ENCODE data around the gene SUGT1. TPM values are rescaled to one million over a fixed set of nuclear protein-coding genes. Genes with fewer than 3 reads are reported as not detected.
A peak's percentile ranks its signal among the peaks of the same experiment; 100 is the strongest.

SUGT1 gene
- polyA plus RNA-seq, 4 donors = 39.6 to 47.5 (median 45.6) TPM

DNA sequence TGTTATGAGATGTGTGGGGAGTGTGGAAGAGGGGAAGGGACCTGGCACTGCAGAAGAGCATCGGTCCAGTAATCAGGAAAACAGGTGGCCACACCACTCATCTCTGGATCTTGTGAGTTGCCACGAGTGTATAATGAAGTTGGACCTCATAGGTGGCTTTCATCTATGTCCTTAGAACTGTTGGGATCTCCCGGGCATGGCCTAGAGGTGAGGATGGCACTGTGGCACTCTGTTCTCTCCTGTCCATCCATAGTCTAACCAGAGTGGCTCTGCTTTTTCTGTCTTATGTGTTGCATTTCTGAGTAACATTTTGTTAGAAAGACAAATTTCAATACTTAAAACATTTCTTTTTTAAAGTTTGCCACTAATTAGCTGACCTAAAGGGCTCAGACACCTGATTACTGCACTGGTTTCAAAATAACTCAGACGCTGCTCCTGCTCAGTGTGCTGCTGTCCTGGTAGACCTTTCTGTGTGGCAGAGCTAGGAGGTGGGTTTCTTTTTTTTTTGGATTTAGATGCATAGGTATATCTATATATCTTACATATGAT, 81.5 kb downstream of the SUGT1 start:
- Histone ChIP-seq H3K4me3 (ENCODE audit: low read depth in 1 of 3, low read length in 3 of 3) (no peak overlapping the region), H3K9me3 (ENCODE audit: control insufficient read depth in 2 of 2, insufficient read depth in 1 of 2, low read depth in 1 of 2, low read length in 1 of 2) (no peaks in the 10 kb centered on the region), H3K36me3 (ENCODE audit: control insufficient read depth in 3 of 3, insufficient read depth in 2 of 3, low read depth in 1 of 3, low read length in 3 of 3) (no peaks in the 10 kb centered on the region), H3K4me1 (ENCODE audit: control insufficient read depth in 3 of 3, insufficient read depth in 2 of 3, low read depth in 1 of 3, low read length in 2 of 3) (no peaks in the 10 kb centered on the region), H3K27ac (ENCODE audit: low read depth in 1 of 3, low read length in 2 of 3) (no peak overlapping the region), H3K27me3 (ENCODE audit: control insufficient read depth in 3 of 3, insufficient read depth in 3 of 3, low read length in 3 of 3) (peaks cover 0 to 17% (median 7%) of the 10 kb centered on the region in 3 donors)
- FAIRE-seq (no peak), DNase-seq (no peak)
- WGBS, 3 donors = 68 to 81% (median 75%) methylated on average over 4 of the region's 4 CpGs

DNA sequence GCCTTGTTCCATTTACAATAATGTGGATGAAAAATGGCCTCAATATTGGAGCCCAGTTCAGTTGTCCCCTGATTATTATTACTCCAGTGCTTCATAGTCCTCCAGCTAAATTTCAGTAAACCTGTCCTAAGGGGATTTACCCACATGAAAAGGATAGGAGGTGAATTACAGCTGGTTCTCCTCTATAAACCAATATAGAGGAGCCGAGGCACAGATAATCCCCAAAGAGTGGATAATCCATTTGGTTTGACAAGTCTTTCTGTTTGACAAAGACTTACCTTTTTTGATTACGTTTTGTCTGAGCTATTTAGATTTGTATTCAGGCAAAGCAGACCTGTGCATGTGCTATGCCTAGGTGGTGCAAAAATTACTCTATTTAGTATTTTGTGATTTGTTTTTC, 84.3 kb downstream of the SUGT1 start:
- Histone ChIP-seq H3K4me1 (ENCODE audit: control insufficient read depth in 3 of 3, insufficient read depth in 2 of 3, low read depth in 1 of 3, low read length in 2 of 3) (no peaks in the 10 kb centered on the region), H3K36me3 (ENCODE audit: control insufficient read depth in 3 of 3, insufficient read depth in 2 of 3, low read depth in 1 of 3, low read length in 3 of 3) (no peaks in the 10 kb centered on the region), H3K4me3 (ENCODE audit: low read depth in 1 of 3, low read length in 3 of 3) (no peak overlapping the region), H3K27ac (ENCODE audit: low read depth in 1 of 3, low read length in 2 of 3) (no peak overlapping the region), H3K9me3 (ENCODE audit: control insufficient read depth in 2 of 2, insufficient read depth in 1 of 2, low read depth in 1 of 2, low read length in 1 of 2) (no peaks in the 10 kb centered on the region), H3K27me3 (ENCODE audit: control insufficient read depth in 3 of 3, insufficient read depth in 3 of 3, low read length in 3 of 3) (peaks cover 3 to 37% (median 25%) of the 10 kb centered on the region in 3 donors)
- FAIRE-seq (no peak), DNase-seq (no peak)
- WGBS, 3 donors = 78 to 81% (median 78%) methylated on average over 2 of the region's 2 CpGs

DNA sequence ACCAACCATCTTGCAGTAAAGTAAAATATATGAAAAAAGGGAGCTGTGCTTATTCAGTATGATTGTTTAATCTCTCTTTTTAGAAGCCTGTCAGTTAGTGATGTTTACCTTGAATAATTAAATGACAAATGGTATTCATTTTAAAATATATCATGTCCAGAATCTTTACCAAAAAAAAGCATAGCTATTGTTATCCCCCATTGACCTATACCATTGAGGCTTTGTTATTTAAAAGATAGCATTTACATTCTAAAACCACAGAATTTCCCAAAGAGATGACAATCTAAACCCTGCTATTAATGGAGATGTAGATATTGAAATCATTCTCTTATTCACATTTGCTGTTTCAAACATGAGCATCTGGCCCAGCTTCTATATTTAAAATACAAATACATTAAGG, 84.8 kb downstream of the SUGT1 start:
- FAIRE-seq (no peak), DNase-seq (no peak)
- peaks cover 3 to 37% (median 25%) of the 10 kb centered on the region in 3 donors for H3K27me3 ChIP-seq (ENCODE audit: control insufficient read depth in 3 of 3, insufficient read depth in 3 of 3, low read length in 3 of 3)
- H3K36me3 ChIP-seq (ENCODE audit: control insufficient read depth in 3 of 3, insufficient read depth in 2 of 3, low read depth in 1 of 3, low read length in 3 of 3) = no peaks in the 10 kb centered on the region
- no peaks in the 10 kb centered on the region for H3K9me3 ChIP-seq (ENCODE audit: control insufficient read depth in 2 of 2, insufficient read depth in 1 of 2, low read depth in 1 of 2, low read length in 1 of 2)
- H3K27ac ChIP-seq (ENCODE audit: low read depth in 1 of 3, low read length in 2 of 3) = no peak overlapping the region
- H3K4me1 ChIP-seq (ENCODE audit: control insufficient read depth in 3 of 3, insufficient read depth in 2 of 3, low read depth in 1 of 3, low read length in 2 of 3) = no peaks in the 10 kb centered on the region
- no peak overlapping the region for H3K4me3 ChIP-seq (ENCODE audit: low read depth in 1 of 3, low read length in 3 of 3)

DNA sequence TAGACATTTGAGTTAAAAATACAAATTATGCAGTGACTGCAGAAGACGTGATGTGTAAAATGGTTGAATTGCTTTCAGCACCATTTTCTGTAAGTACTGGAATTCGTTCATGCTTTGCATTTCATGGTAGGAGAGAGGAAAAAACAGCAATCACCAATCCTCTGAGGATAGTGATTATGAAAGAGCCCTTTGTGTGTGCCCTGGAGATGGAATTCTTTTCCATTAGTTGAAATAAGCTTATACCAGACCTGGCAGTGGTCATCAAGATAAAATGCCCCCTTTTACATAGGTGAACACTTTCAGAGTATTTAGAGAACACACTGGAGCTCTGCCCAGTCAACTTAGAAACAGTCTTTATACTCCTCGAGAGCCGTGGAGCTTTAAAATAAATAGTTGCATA, 85.3 kb downstream of the SUGT1 start:
- Histone ChIP-seq H3K27ac (ENCODE audit: low read depth in 1 of 3, low read length in 2 of 3) (no peak overlapping the region), H3K4me3 (ENCODE audit: low read depth in 1 of 3, low read length in 3 of 3) (no peak overlapping the region), H3K27me3 (ENCODE audit: control insufficient read depth in 3 of 3, insufficient read depth in 3 of 3, low read length in 3 of 3) (peaks cover 3 to 37% (median 25%) of the 10 kb centered on the region in 3 donors), H3K4me1 (ENCODE audit: control insufficient read depth in 3 of 3, insufficient read depth in 2 of 3, low read depth in 1 of 3, low read length in 2 of 3) (no peaks in the 10 kb centered on the region), H3K9me3 (ENCODE audit: control insufficient read depth in 2 of 2, insufficient read depth in 1 of 2, low read depth in 1 of 2, low read length in 1 of 2) (no peaks in the 10 kb centered on the region), H3K36me3 (ENCODE audit: control insufficient read depth in 3 of 3, insufficient read depth in 2 of 3, low read depth in 1 of 3, low read length in 3 of 3) (no peaks in the 10 kb centered on the region)
- DNase-seq (no peak), FAIRE-seq (no peak)
- WGBS, 3 donors = 65 to 75% (median 66%) methylated on average over 4 of the region's 4 CpGs

DNA sequence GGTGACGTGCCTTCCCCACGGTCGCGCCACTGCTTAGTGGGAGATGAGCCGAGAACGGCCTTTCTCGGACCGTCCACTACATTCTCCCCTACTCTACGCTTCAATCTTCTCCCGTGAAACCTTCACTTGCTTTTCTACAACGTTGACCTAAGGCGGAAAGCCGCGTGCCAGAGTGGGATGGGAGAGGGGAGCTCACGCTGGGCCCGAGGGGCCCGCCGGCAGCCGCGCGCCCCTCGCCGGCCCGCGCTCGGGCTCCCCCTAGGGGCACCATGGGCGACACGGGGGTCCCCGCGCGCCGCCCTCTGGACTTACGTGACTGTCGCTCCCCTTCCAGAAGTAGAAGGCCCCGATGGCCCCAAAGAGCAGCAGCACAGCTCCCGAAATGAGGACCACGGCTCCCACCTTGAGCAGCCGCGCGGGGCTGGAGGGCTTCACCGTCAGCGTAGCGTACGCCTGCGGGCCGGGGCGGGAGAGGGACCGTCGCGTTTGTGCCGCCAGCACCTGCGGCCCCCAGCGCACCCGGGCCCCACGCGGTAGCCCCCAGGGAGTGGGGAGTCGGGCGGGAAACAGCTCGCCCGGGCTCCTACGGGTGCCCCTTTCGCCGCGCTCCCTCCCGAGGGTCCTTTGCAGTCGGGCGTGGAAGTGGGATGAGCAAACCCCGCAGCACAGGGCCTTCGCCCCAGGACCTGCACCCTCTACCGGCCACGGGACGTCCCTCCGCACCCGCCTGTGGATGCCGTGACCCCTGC, 86.3 kb downstream of the SUGT1 start:
- no peak overlapping the region for H3K4me3 ChIP-seq (ENCODE audit: low read depth in 1 of 3, low read length in 3 of 3)
- peaks cover 3 to 37% (median 27%) of the 10 kb centered on the region in 3 donors for H3K27me3 ChIP-seq (ENCODE audit: control insufficient read depth in 3 of 3, insufficient read depth in 3 of 3, low read length in 3 of 3)
- DNase-seq (peak in 1 of 2 donors; percentile 17), FAIRE-seq (no peak)
- no peaks in the 10 kb centered on the region for H3K36me3 ChIP-seq (ENCODE audit: control insufficient read depth in 3 of 3, insufficient read depth in 2 of 3, low read depth in 1 of 3, low read length in 3 of 3)
- no peaks in the 10 kb centered on the region for H3K4me1 ChIP-seq (ENCODE audit: control insufficient read depth in 3 of 3, insufficient read depth in 2 of 3, low read depth in 1 of 3, low read length in 2 of 3)
- no peaks in the 10 kb centered on the region for H3K9me3 ChIP-seq (ENCODE audit: control insufficient read depth in 2 of 2, insufficient read depth in 1 of 2, low read depth in 1 of 2, low read length in 1 of 2)
- WGBS, 3 donors = 7 to 16% (median 11%) methylated on average over 62 to 75 of the region's 75 CpGs
- no peak overlapping the region for H3K27ac ChIP-seq (ENCODE audit: low read depth in 1 of 3, low read length in 2 of 3)

DNA sequence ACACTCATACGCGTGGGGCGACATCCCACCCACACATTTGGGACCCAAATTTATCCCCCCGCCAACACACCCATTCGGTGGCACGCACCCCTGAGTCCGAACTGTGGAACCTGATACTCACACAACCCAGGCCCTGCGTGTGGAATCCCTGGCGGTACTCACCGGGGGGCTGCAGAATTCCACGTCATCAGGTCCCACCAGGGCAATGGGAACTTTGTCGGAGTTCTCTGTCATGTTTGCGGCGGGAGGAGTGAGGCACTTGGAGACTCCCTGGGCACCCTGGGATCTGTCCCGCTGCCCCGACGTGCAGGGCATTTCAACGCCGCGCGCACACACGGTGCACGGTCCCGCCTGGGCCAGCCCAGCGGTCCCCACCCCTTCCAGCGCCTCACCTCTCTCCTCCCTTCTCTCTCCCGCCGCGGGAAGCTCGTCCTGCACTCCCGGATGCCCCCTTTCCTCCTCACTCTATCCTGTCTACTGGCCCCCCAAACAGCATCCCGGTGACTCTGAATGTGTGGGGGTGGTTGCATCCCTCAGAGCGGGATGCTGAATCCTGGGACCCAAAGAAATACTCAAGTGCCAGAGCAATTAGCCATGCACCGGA, 86.9 kb downstream of the SUGT1 start, which contains the start of gene CNMD:
TSS of gene CNMD (minus strand) at position 353 of the 604 bp plus-strand sequence. CDS start at position 234, 119 bp downstream.
- Histone ChIP-seq H3K27ac (ENCODE audit: low read depth in 1 of 3, low read length in 2 of 3) (no peak within 1 kb of the TSS), H3K4me1 (ENCODE audit: control insufficient read depth in 3 of 3, insufficient read depth in 2 of 3, low read depth in 1 of 3, low read length in 2 of 3) (no peaks in the 10 kb centered on the region), H3K27me3 (ENCODE audit: control insufficient read depth in 3 of 3, insufficient read depth in 3 of 3, low read length in 3 of 3) (peaks cover 3 to 37% (median 25%) of the 10 kb centered on the region in 3 donors), H3K4me3 (ENCODE audit: low read depth in 1 of 3, low read length in 3 of 3) (no peak within 1 kb of the TSS), H3K9me3 (ENCODE audit: control insufficient read depth in 2 of 2, insufficient read depth in 1 of 2, low read depth in 1 of 2, low read length in 1 of 2) (no peaks in the 10 kb centered on the region), H3K36me3 (ENCODE audit: control insufficient read depth in 3 of 3, insufficient read depth in 2 of 3, low read depth in 1 of 3, low read length in 3 of 3) (no peaks in the 10 kb centered on the region)
- DNase-seq = no peak
- no peak for FAIRE-seq
- WGBS, 3 donors = 6 to 12% (median 10%) methylated on average over 34 of the region's 34 CpGs

DNA sequence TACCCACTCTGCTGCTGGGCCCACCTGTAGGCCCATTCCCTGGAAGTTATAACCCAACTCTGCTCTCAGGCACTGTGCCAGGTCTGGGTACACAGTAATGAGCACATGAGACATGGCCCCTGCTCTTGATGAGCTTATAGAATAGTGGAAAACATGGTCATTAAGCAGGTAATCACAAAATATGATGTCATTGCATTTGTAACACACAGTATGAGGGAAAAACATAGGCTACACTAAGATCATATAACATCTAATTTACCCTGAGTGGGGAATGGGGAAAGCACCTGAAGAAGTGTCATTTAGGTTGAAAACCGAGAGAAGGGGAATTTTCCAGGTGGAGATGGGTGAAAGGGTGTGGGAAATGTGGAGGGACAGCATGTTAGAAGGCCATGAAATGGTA, 90.9 kb downstream of the SUGT1 start:
- H3K9me3 ChIP-seq (ENCODE audit: control insufficient read depth in 2 of 2, insufficient read depth in 1 of 2, low read depth in 1 of 2, low read length in 1 of 2) = no peaks in the 10 kb centered on the region
- no peak for FAIRE-seq

GRCh38 chr13:52743988-52744387, 91.4 kb downstream of the SUGT1 start:
- Histone ChIP-seq H3K4me3 (ENCODE audit: low read depth in 1 of 3, low read length in 3 of 3) (no peak overlapping the region), H3K9me3 (ENCODE audit: control insufficient read depth in 2 of 2, insufficient read depth in 1 of 2, low read depth in 1 of 2, low read length in 1 of 2) (no peaks in the 10 kb centered on the region), H3K27me3 (ENCODE audit: control insufficient read depth in 3 of 3, insufficient read depth in 3 of 3, low read length in 3 of 3) (peaks cover 3 to 21% (median 21%) of the 10 kb centered on the region in 3 donors), H3K36me3 (ENCODE audit: control insufficient read depth in 3 of 3, insufficient read depth in 2 of 3, low read depth in 1 of 3, low read length in 3 of 3) (no peaks in the 10 kb centered on the region), H3K27ac (ENCODE audit: low read depth in 1 of 3, low read length in 2 of 3) (no peak overlapping the region), H3K4me1 (ENCODE audit: control insufficient read depth in 3 of 3, insufficient read depth in 2 of 3, low read depth in 1 of 3, low read length in 2 of 3) (no peaks in the 10 kb centered on the region)
- DNase-seq = no peak
- 94 to 95% (median 94%) methylated on average over 3 of the region's 3 CpGs for WGBS, 3 donors
- no peak for FAIRE-seq

More for the DNA sequence above, 90.9 kb downstream of the SUGT1 start:
- Histone ChIP-seq H3K27me3 (ENCODE audit: control insufficient read depth in 3 of 3, insufficient read depth in 3 of 3, low read length in 3 of 3) (peaks cover 3 to 25% (median 23%) of the 10 kb centered on the region in 3 donors), H3K4me1 (ENCODE audit: control insufficient read depth in 3 of 3, insufficient read depth in 2 of 3, low read depth in 1 of 3, low read length in 2 of 3) (no peaks in the 10 kb centered on the region), H3K27ac (ENCODE audit: low read depth in 1 of 3, low read length in 2 of 3) (no peak overlapping the region), H3K36me3 (ENCODE audit: control insufficient read depth in 3 of 3, insufficient read depth in 2 of 3, low read depth in 1 of 3, low read length in 3 of 3) (no peaks in the 10 kb centered on the region), H3K4me3 (ENCODE audit: low read depth in 1 of 3, low read length in 3 of 3) (no peak overlapping the region)
- DNase-seq = no peak
- 56 to 74% (median 60%) methylated on average over 1 of the region's 1 CpG for WGBS, 3 donors

All from small intestine (tissue), 7 donors.